SH-SY5Y (cell line): Measurements from ENCODE around the gene SMIM5.

Source experiments
- GATA2 ChIP-seq: IDR thresholded peaks from 2 replicates; pipeline ENCODE4 v1.6.1; 2011; ENCODE audit warnings: mild to moderate bottlenecking, low read depth, low read length
- GATA3 ChIP-seq: IDR thresholded peaks from 2 replicates; pipeline ENCODE4 v1.6.1; 2011; ENCODE audit warnings: low read depth, mild to moderate bottlenecking, low read length, moderate library complexity

SMIM5 gene

DNA sequence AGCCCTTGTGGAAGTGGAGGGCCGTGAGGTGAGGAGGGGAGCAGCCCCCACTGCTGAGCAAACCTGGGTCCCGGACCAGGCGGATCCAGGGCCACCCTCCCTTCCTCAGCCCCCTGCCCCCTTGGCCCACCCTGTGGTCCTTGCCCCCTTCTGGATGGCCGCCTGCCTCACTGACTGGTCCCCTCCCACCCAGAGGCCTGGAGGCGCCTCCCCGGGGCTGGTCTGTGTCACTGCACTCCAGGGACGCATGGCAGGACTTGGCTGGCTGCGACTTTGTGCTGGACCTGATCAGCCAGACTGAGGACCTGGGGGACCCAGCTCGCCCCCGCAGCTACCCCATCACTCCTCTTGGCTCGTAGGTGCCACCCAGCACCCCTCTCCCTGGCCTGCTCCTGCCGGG lies 19.2 kb upstream of the SMIM5 start:
- TF ChIP-seq GATA2 (no peak), GATA3 (no peak)

DNA sequence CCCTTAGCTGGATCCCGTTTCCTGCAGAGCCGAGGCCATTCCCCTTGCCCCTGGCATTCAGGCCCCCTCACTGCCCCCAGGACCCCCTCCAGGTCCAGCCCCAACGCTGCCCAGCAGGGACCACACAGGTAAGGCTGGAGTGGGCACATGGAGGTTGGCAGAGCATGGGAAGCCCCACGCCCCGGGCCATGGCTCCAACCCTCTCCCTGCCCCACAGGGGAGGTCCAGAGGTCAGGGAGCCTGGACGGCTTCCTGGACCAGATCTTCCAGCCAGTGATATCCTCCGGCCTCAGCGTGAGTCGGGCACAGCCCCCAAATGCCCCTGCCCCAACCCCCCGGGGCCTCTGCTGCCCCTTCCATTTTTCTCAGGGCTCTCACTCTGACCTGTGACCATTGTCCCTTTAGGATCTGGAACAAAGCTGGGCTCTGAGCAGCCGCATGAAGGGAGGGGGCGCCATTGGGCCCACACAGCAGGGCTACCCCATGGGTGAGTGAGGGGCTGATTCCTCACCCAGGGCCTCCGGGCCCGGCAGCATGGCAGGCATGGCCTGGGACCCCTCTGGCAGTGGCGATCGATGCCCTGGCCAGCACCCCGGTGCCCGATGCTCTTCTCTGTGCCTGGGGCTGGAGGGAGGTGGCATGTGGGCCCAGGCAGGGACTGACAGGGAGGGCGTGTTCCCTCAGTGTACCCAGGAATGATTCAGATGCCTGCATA lies 18.5 kb upstream of the SMIM5 start:
- no peak for TF ChIP-seq GATA2
- TF ChIP-seq GATA3, result no peak

GRCh38 chr17:75615301-75615700 lies 17.9 kb upstream of the SMIM5 start:
- TF ChIP-seq GATA3 (no peak), GATA2 (no peak)

GRCh38 chr17:75616521-75617122 lies 16.6 kb upstream of the SMIM5 start:
- TF ChIP-seq GATA2 (no peak), GATA3 (no peak)

DNA sequence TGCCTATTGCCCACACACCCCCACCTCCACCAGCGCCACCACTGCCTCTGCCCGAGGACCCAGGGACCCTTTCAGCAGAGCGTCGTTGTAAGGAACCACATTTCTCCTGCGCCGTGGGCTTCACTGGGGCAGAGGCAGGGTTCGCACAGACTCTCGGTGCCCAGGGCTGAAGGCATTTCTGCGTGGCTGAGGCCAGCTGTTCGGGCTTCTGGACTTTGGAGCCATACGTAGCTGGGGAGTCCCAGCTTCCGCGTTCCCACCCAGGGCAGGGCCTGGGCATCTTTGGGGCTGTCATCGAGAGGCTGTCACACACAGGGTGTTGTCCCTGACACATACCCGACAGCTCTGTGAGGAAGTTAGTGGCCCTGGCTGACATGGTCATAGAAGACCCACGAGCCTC lies 16.0 kb upstream of the SMIM5 start:
- TF ChIP-seq GATA3 (no peak), GATA2 (no peak)

- TF ChIP-seq GATA3 (no peak), GATA2 (no peak)
These were observed 15.6 kb upstream of the SMIM5 start for GRCh38 chr17:75617675-75618074.

- no peak for TF ChIP-seq GATA2
- TF ChIP-seq GATA3, result no peak
These were observed 13.5 kb upstream of the SMIM5 start for GRCh38 chr17:75619506-75620431.

DNA sequence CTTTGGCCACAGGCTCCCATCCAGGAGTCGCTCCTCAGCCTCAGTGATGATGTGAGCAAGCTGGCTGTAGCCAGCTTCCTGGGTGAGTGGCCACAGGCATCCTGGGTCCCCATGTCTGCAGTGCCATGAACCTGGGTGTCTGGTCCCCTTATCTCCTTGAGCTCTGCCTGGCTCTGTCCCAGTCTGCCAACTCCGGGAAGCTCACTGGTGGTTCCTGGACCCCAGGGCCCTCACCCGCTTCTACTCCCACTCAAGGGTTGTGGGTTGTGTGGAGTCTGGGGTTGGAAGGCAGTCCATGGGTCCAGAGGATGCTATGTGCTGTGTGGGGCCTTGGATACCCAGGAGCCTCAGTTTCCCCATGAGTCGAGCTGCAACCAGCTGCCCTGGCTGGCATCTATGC lies 11.7 kb upstream of the SMIM5 start:
- TF ChIP-seq GATA3 (no peak), GATA2 (no peak)

DNA sequence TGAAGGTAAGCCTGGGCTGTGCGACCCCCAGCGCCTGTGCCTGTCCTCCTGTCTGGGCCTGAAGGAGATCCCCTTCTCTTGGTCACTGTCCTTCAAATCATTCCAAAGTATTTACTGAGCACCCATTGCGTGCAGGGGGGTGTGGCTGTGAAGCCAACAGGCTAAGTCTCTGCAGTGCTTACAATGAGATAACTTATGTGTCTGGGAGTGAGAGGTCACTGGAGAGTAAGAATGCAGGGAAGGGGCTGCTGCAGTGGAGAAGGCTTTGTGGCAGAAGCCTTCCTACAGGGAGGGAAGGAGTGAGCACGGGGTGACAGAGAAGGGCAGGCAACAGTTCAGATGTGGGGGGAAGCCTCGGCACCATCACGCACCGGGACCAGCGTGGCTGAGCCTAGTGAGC lies 11.2 kb upstream of the SMIM5 start:
- no peak for TF ChIP-seq GATA2
- TF ChIP-seq GATA3, result no peak

DNA sequence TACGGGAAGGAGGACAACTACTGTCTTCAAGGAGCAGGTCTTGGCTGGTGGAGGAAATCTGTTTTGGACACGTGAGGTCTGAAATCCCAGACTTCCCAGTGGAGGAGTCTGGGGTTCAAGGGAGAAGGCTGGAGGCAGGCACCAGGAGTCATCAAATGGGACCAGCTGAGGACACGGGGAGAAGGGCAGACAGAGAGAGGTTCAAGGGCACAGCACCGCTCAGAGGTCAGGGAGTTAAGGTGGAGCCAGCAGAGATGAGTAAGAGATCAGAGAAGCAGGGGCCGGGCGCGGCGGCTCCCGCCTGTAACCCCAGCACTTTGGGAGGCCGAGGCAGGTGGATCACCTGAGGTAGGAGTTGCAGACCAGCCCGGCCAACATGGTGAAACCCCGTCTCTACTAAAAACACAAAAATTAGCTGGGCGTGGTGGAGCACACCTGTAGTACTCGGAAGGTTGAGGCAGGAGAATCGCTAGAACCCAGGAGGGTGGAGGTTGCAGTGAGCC lies 10.4 kb upstream of the SMIM5 start:
- TF ChIP-seq GATA3 (no peak), GATA2 (no peak)

DNA sequence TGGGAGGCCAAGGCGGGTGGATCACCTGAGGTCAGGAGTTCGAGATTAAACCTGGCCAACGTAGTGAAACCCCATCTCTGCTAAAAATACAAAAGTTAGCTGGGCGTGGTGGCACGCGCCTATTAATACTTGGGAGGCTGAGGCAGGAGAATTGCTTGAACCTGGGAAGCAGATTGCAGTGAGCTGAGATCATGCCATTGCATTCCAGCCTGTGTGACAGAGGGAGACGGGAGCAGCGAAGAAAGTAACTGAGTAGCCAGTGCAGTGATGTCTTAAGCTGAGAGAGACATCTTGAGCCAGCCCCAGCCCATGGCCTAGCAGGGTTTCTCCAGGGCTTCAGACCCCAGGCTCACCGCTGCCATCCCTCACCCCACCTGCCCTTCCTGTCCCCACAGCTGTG lies 9.8 kb upstream of the SMIM5 start:
- TF ChIP-seq GATA2 (no peak), GATA3 (no peak)

GRCh38 chr17:75624021-75624420 lies 9.2 kb upstream of the SMIM5 start:
- TF ChIP-seq GATA3 (no peak), GATA2 (no peak)

- no peak for TF ChIP-seq GATA2
- no peak for TF ChIP-seq GATA3
These were observed 8.4 kb upstream of the SMIM5 start for GRCh38 chr17:75624714-75625345.
